HepG2 (cell line): Measurements from ENCODE around the gene WFDC5. TPM values are rescaled to one million over a fixed set of nuclear protein-coding genes. Genes with fewer than 3 reads are reported as not detected.

ENCODE experiments used
- ATAC-seq: fragments of 200-7000 bp; cut with Tn5 transposase; 3 replicates; pipeline ENCODE4 v1.9.1; 2020; ENCODE audit warnings: mild to moderate bottlenecking, moderate library complexity
- BruUV-seq: library from RNA; stranded (reverse); fragments of 400-500 nt; replicated peaks from 2 replicates; lab custom pipeline; 2021; lab: Mats Ljungman, UMichigan
- CTCF ChIA-PET: fragments of 300-600 bp; formaldehyde crosslinking; extraction: SDS; loops from one replicate; lab custom pipeline; 2021; ENCODE audit warnings: low total read pairs, inconsistent platforms, low intra/inter-chr PET ratio; lab: Yijun Ruan, JAX
- POLR2A ChIA-PET: fragments of 350-600 bp; sonication (Branson Sonifier 250); formaldehyde crosslinking; loops from one replicate; lab custom pipeline; 2020; ENCODE audit warnings: antibody characterized with exemption, inconsistent platforms; lab: Yijun Ruan, JAX
- DNase-seq: peaks from one replicate; pipeline ENCODE4 v3.0.0-alpha.2; 2015; ENCODE audit warnings: low spot score
- FAIRE-seq: peaks from 3 replicates; lab custom pipeline; 2011; peaks lifted over from hg19 to GRCh38; lab: Jason Lieb, UNC
- H2AFZ ChIP-seq: one replicate; pipeline ENCODE4 v1.6.1; 2011; ENCODE audit warnings: low read length, inconsistent platforms
- H3K27ac ChIP-seq: fragments of 300-600 bp; 3 replicates; pipeline ENCODE4 v1.8.0; 2011; ENCODE audit warnings: mixed run types, mild to moderate bottlenecking, mixed read lengths, low read length, inconsistent platforms; ENCODE audit not compliant: insufficient read depth; ENCODE audit errors: extremely low read length
- H3K27me3 ChIP-seq, 2 experiments: fragments of 200-600 bp in 1 of 2; 2 replicates in 1 of 2; 3 replicates in 1 of 2; pipeline versions ENCODE4 v1.6.0 to v1.8.0; 2011; ENCODE audit warnings: low read length in 2 of 2, mild to moderate bottlenecking in 2 of 2, moderate library complexity in 2 of 2, inconsistent platforms in 1 of 2; ENCODE audit not compliant: insufficient read depth in 2 of 2, control insufficient read depth in 1 of 2
- H3K36me3 ChIP-seq, 2 experiments: fragments of 200-600 bp in 1 of 2; replicated peaks in 1 of 2; 2 replicates in 1 of 2; 3 replicates in 1 of 2; pipeline versions ENCODE4 v1.5.1 to v1.8.0; 2011; ENCODE audit warnings: low read length in 2 of 2, inconsistent platforms in 1 of 2; ENCODE audit not compliant: insufficient read depth in 2 of 2, control insufficient read depth in 1 of 2
- H3K4me1 ChIP-seq: 2 replicates; pipeline ENCODE4 v1.5.1; 2012; ENCODE audit warnings: low read length, inconsistent platforms; ENCODE audit not compliant: insufficient read depth
- H3K4me2 ChIP-seq: 2 replicates; pipeline ENCODE4 v1.6.0; 2011; ENCODE audit warnings: low read depth, low read length, inconsistent platforms
- H3K4me3 ChIP-seq, 3 experiments: fragments of 200-600 bp in 1 of 3; sonication (generic), shearing (Covaris generic) in 1 of 3; replicated peaks in 1 of 3; 2 replicates each; pipeline ENCODE4 v1.5.1; 2011 to 2016; ENCODE audit warnings: low read length in 3 of 3, inconsistent platforms in 2 of 3, low read depth in 2 of 3, mild to moderate bottlenecking in 2 of 3, control low read depth in 1 of 3, mixed read lengths in 1 of 3; ENCODE audit not compliant: insufficient read depth in 1 of 3
- H3K79me2 ChIP-seq: one replicate; pipeline ENCODE4 v1.6.1; 2011; ENCODE audit warnings: low read length, inconsistent platforms; ENCODE audit not compliant: insufficient read depth
- H3K9ac ChIP-seq: 2 replicates; pipeline ENCODE4 v1.6.0; 2011; ENCODE audit warnings: mild to moderate bottlenecking, low read depth, low read length, inconsistent platforms; ENCODE audit not compliant: insufficient read depth
- H3K9me3 ChIP-seq: 2 replicates; pipeline ENCODE4 v1.5.1; 2012; ENCODE audit warnings: mild to moderate bottlenecking, low read length
- H4K20me1 ChIP-seq: 2 replicates; pipeline ENCODE4 v1.6.0; 2011; ENCODE audit warnings: inconsistent platforms, mild to moderate bottlenecking, low read length, moderate library complexity; ENCODE audit not compliant: insufficient read depth
- HES4 ChIP-seq: sonication (generic); formaldehyde crosslinking; IDR thresholded peaks from 2 replicates; pipeline ENCODE4 v1.9.0; 2021; ENCODE audit warnings: mild to moderate bottlenecking, missing genetic modification reagents, borderline replicate concordance
- HMG20B ChIP-seq: conservative IDR thresholded peaks from 2 replicates; pipeline ENCODE4 v1.6.1; 2016; ENCODE audit warnings: missing genetic modification reagents, missing compliant biosample characterization
- KMT2A ChIP-seq: sonication (generic); formaldehyde crosslinking; IDR thresholded peaks from 2 replicates; pipeline ENCODE4 v1.4.0; 2020; ENCODE audit warnings: missing genetic modification reagents
- MTA1 ChIP-seq: sonication (generic); formaldehyde crosslinking; IDR thresholded peaks from 2 replicates; pipeline ENCODE4 v1.4.0; 2020; ENCODE audit warnings: missing genetic modification reagents, mild to moderate bottlenecking, borderline replicate concordance
- MTERF4 ChIP-seq: sonication (generic); formaldehyde crosslinking; IDR thresholded peaks from 2 replicates; pipeline ENCODE4 v1.8.0; 2023; ENCODE audit warnings: mild to moderate bottlenecking, missing genetic modification reagents
- STAT6 ChIP-seq: sonication (generic); formaldehyde crosslinking; IDR thresholded peaks from 2 replicates; pipeline ENCODE4 v1.4.0; 2020; ENCODE audit warnings: missing genetic modification reagents, mild to moderate bottlenecking, borderline replicate concordance
- ZNF17 ChIP-seq: sonication (generic); formaldehyde crosslinking; IDR thresholded peaks from 2 replicates; pipeline ENCODE4 v1.5.0; 2020; ENCODE audit warnings: mild to moderate bottlenecking, missing genetic modification reagents
- ZNF24 ChIP-seq: fragments of 450-650 bp; IDR thresholded peaks from 2 replicates; pipeline ENCODE4 v1.6.1; 2017; ENCODE audit warnings: antibody characterized with exemption, mild to moderate bottlenecking
- ZNF354B ChIP-seq: sonication (generic); formaldehyde crosslinking; IDR thresholded peaks from 2 replicates; pipeline ENCODE4 v1.8.0; 2022; ENCODE audit warnings: mild to moderate bottlenecking, missing genetic modification reagents
- ZNF501 ChIP-seq: sonication (generic); formaldehyde crosslinking; IDR thresholded peaks from 2 replicates; pipeline ENCODE4 v1.5.1; 2020; ENCODE audit warnings: mild to moderate bottlenecking, moderate library complexity, missing genetic modification reagents
- ZNF510 ChIP-seq: sonication (generic); formaldehyde crosslinking; IDR thresholded peaks from 2 replicates; pipeline ENCODE4 v1.4.0; 2020; ENCODE audit warnings: low read depth, mild to moderate bottlenecking, missing genetic modification reagents
- ZNF629 ChIP-seq: sonication (generic); formaldehyde crosslinking; conservative IDR thresholded peaks from 2 replicates; pipeline ENCODE4 v1.5.0; 2020; ENCODE audit warnings: missing genetic modification reagents
- ZNF713 ChIP-seq: sonication (generic); formaldehyde crosslinking; IDR thresholded peaks from 2 replicates; pipeline ENCODE4 v1.4.0; 2020; ENCODE audit warnings: mild to moderate bottlenecking, missing genetic modification reagents
- ZNF83 ChIP-seq: sonication (generic); formaldehyde crosslinking; IDR thresholded peaks from 2 replicates; pipeline ENCODE4 v1.4.0; 2020; ENCODE audit warnings: missing genetic modification reagents, mild to moderate bottlenecking, borderline replicate concordance
- ZNF850 ChIP-seq: sonication (generic); formaldehyde crosslinking; conservative IDR thresholded peaks from 2 replicates; pipeline ENCODE4 v1.9.0; 2021; ENCODE audit warnings: mild to moderate bottlenecking, missing genetic modification reagents
- ZSCAN20 ChIP-seq: sonication (generic); formaldehyde crosslinking; IDR thresholded peaks from 2 replicates; pipeline ENCODE4 v1.4.0; 2020; ENCODE audit warnings: missing genetic modification reagents, mild to moderate bottlenecking, borderline replicate concordance
- WGBS: methylation state at CpG from one replicate; pipeline ENCODE4 v1.1.6; 2017; ENCODE audit warnings: low lambda C conversion rate; 5-methylcytosine and 5-hydroxymethylcytosine counted together
- in situ Hi-C: cut with HindIII; loops from 2 replicates; pipeline ENCODE4 v1.10.0; 2017; ENCODE audit warnings: low pct_unique_long_range_greater_than_20kb; ENCODE audit not compliant: extremely low pct_ligation_motif_present
- intact Hi-C: fragments of 100-400 bp; cut with micrococcal nuclease; formaldehyde crosslinking; loops from one replicate; pipeline ENCODE4 v1.10.0; 2022; ENCODE audit not compliant: unreplicated experiment
- polyA plus RNA-seq, 8 experiments: library from polyadenylated mRNA; depleted of rRNA in 3 of 8; stranded (reverse) in 7 of 8; unstranded in 1 of 8; fragments of >200 nt; fragmentation: Illumina TruSeq in 4 of 8; extraction: Trizol in 4 of 8; gene quantifications; 2 replicates each; pipeline versions ENCODE4 v1.2.1 to v1.2.3, GENCODE V29; 2011 to 2016; ENCODE audit warnings: low read depth in 4 of 8, missing spikeins in 1 of 8, mixed read lengths in 1 of 8; ENCODE audit not compliant: insufficient read depth in 1 of 8
- total RNA-seq, 5 experiments: library from RNA; depleted of rRNA; stranded (reverse); fragments of >200 nt; fragmentation: Illumina TruSeq; extraction: Trizol; gene quantifications; 2 replicates each; pipeline ENCODE4 v1.2.3, GENCODE V29; 2016; ENCODE audit warnings: low read depth in 1 of 5
- TF ChIP-seq, protein P1 (sequence below): sonication (generic); formaldehyde crosslinking; IDR thresholded peaks from 2 replicates; pipeline ENCODE4 v1.4.0; 2020; ENCODE audit warnings: mild to moderate bottlenecking, missing genetic modification reagents

The WFDC5 gene
- total and polyA plus RNA-seq, 2 of the 13 experiments (the other 11 are each of a cell fraction or from before 2014, with no cell fraction given): not detected

- FAIRE-seq (no peak), ATAC-seq (no peak), DNase-seq (no peak)
- Histone ChIP-seq H3K27ac (no peak overlapping the region), H3K9ac (no peak overlapping the region), H3K36me3 (no peaks in the 10 kb centered on the region), H3K9me3 (no peaks in the 10 kb centered on the region), H2AFZ (no peak overlapping the region), H3K4me3 (no peak overlapping the region), H3K4me2 (no peak overlapping the region), H4K20me1 (no peaks in the 10 kb centered on the region), H3K4me1 (no peaks in the 10 kb centered on the region), H3K79me2 (no peaks in the 10 kb centered on the region), H3K27me3 (peaks cover 0 to 13% of the 10 kb centered on the region in 2 experiments; a peak in 3 of 5 replicates)
- intact Hi-C loops (loop anchor here (1.0 kb wide), 2 partner anchors 51 to 84 kb away; no protein-coding TSS in a partner anchor), in situ Hi-C loops (loop anchor here (10.0 kb wide), 1 partner anchor 50 kb away; no protein-coding TSS in a partner anchor)
- CTCF ChIA-PET: interaction anchor here (2.2 to 3.0 kb wide), 3 partner anchors 14 to 84 kb away, joined by 15 to 47 read pairs (median 16); no protein-coding TSS in a partner anchor
- BruUV-seq: no TSS peak
- 56% methylated on average over 10 of the region's 11 CpGs for WGBS
- POLR2A ChIA-PET: interaction anchor here (1.3 kb wide), 1 partner anchor 51 kb away, joined by 7 read pairs; no protein-coding TSS in a partner anchor
- TF ChIP-seq ZNF354B (CRISPR knock-in tag) (no peak), ZNF83 (CRISPR knock-in tag) (no peak), HES4 (CRISPR knock-in tag) (0 out of 2 replicates have a peak, but pooled peaks have one; percentile 41), ZNF713 (CRISPR knock-in tag) (no peak), KMT2A (no peak), ZNF510 (CRISPR knock-in tag) (no peak), ZNF850 (CRISPR knock-in tag) (no peak), STAT6 (CRISPR knock-in tag) (no peak), MTERF4 (CRISPR knock-in tag) (0 out of 2 replicates have a peak, but pooled peaks have one; percentile 50), ZNF17 (no peak), HMG20B (no peak), ZNF629 (no peak), MTA1 (0 out of 2 replicates have a peak, but pooled peaks have one; percentile 26), ZNF24 (no peak), ZSCAN20 (CRISPR knock-in tag) (no peak), ZNF501 (no peak)
- TF ChIP-seq, protein P1, sequence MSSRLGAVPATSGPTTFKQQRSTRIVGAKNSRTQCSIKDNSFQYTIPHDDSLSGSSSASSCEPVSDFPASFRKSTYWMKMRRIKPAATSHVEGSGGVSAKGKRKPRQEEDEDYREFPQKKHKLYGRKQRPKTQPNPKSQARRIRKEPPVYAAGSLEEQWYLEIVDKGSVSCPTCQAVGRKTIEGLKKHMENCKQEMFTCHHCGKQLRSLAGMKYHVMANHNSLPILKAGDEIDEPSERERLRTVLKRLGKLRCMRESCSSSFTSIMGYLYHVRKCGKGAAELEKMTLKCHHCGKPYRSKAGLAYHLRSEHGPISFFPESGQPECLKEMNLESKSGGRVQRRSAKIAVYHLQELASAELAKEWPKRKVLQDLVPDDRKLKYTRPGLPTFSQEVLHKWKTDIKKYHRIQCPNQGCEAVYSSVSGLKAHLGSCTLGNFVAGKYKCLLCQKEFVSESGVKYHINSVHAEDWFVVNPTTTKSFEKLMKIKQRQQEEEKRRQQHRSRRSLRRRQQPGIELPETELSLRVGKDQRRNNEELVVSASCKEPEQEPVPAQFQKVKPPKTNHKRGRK (CRISPR knock-in tag): no peak
These were observed 20.0 kb downstream of the WFDC5 start for GRCh38 chr20:45094864-45095574.
